IPS-18c (cell line): ENCODE results near the gene CASTOR1.
"Not testable (repeated sequence)": the region's sequence is repeated elsewhere in the genome, so short reads cannot be mapped to it uniquely, and the experiment has no call there.

Experiments
- H3K4me3 ChIP-seq: 2 replicates; pipeline ENCODE4 v1.7.0; 2013; ENCODE audit warnings: low read depth, mild to moderate bottlenecking, low read length, moderate library complexity; ENCODE audit not compliant: insufficient read depth
- H3K9me3 ChIP-seq: one replicate; pipeline ENCODE4 v1.6.1; 2013; ENCODE audit warnings: mild to moderate bottlenecking, low read length, moderate library complexity; ENCODE audit not compliant: control insufficient read depth, insufficient read depth

The CASTOR1 gene

GRCh38 chr22:30289141-30289979 lies at the start of gene CASTOR1:
Gene CASTOR1, minus strand, starts transcription at chr22:30289505. Its CDS starts 8 bp downstream, at chr22:30289497.
- Histone ChIP-seq H3K4me3 (peak within 1 kb of the TSS; percentile 84), H3K9me3 (no peaks in the 10 kb centered on the region)

- Histone ChIP-seq H3K9me3 (no peaks in the 10 kb centered on the region), H3K4me3 (no peak overlapping the region)
Measured at GRCh38 chr22:30338802-30339201, 49.5 kb upstream of the CASTOR1 start.

GRCh38 chr22:30338341-30338740 lies 49.0 kb upstream of the CASTOR1 start:
- H3K9me3 ChIP-seq, H3K4me3 ChIP-seq: not testable (repeated sequence)

- Histone ChIP-seq H3K9me3 (no peaks in the 10 kb centered on the region), H3K4me3 (no peak overlapping the region)
Measured at GRCh38 chr22:30337461-30337778, 48.1 kb upstream of the CASTOR1 start.

- Histone ChIP-seq H3K9me3 (no peaks in the 10 kb centered on the region), H3K4me3 (no peak overlapping the region)
Measured at GRCh38 chr22:30336752-30337460, 47.6 kb upstream of the CASTOR1 start.

- Histone ChIP-seq H3K4me3 (no peak overlapping the region), H3K9me3 (no peaks in the 10 kb centered on the region)
Measured at GRCh38 chr22:30335236-30335635, 45.9 kb upstream of the CASTOR1 start.

GRCh38 chr22:30334646-30335045 lies 45.3 kb upstream of the CASTOR1 start:
- H3K4me3 ChIP-seq, result no peak overlapping the region
- H3K9me3 ChIP-seq, result no peaks in the 10 kb centered on the region

GRCh38 chr22:30333707-30334087 lies 44.4 kb upstream of the CASTOR1 start:
- H3K9me3 ChIP-seq, result no peaks in the 10 kb centered on the region

GRCh38 chr22:30332994-30333706 lies 43.8 kb upstream of the CASTOR1 start:
- Histone ChIP-seq H3K9me3 (no peaks in the 10 kb centered on the region), H3K4me3 (no peak overlapping the region)

More at GRCh38 chr22:30333707-30334087, 44.4 kb upstream of the CASTOR1 start:
- H3K4me3 ChIP-seq, result no peak overlapping the region

- no peaks in the 10 kb centered on the region for H3K9me3 ChIP-seq
Measured at GRCh38 chr22:30332551-30332950, 43.2 kb upstream of the CASTOR1 start.

GRCh38 chr22:30328466-30329049 lies 39.3 kb upstream of the CASTOR1 start:
- no peak overlapping the region for H3K4me3 ChIP-seq
- no peaks in the 10 kb centered on the region for H3K9me3 ChIP-seq

More at GRCh38 chr22:30332551-30332950, 43.2 kb upstream of the CASTOR1 start:
- H3K4me3 ChIP-seq, result no peak overlapping the region

- H3K4me3 ChIP-seq, result no peak overlapping the region
Measured at GRCh38 chr22:30327864-30328345, 38.6 kb upstream of the CASTOR1 start.

GRCh38 chr22:30326706-30327362 lies 37.5 kb upstream of the CASTOR1 start, which contains the start of gene TBC1D10A:
Gene TBC1D10A, minus strand, starts transcription at chr22:30326941. Its CDS starts 60 bp downstream, at chr22:30326881.
- Histone ChIP-seq H3K9me3 (no peaks in the 10 kb centered on the region), H3K4me3 (peak within 1 kb of the TSS; percentile 81)

More at GRCh38 chr22:30327864-30328345, 38.6 kb upstream of the CASTOR1 start:
- H3K9me3 ChIP-seq, result no peaks in the 10 kb centered on the region

- peak overlapping the region; percentile 81 for H3K4me3 ChIP-seq
- H3K9me3 ChIP-seq, result no peaks in the 10 kb centered on the region
Measured at GRCh38 chr22:30326255-30326705, 37.0 kb upstream of the CASTOR1 start.

GRCh38 chr22:30325724-30326254 lies 36.5 kb upstream of the CASTOR1 start:
- H3K4me3 ChIP-seq, result peak overlapping the region; percentile 81; the same call in 1 of the 2 replicates
- H3K9me3 ChIP-seq, result no peaks in the 10 kb centered on the region

GRCh38 chr22:30325065-30325720 lies 35.9 kb upstream of the CASTOR1 start:
- H3K4me3 ChIP-seq, result no peak overlapping the region

More at GRCh38 chr22:30325065-30325720, 35.9 kb upstream of the CASTOR1 start:
- H3K9me3 ChIP-seq, result no peaks in the 10 kb centered on the region
